ENCODE results near the gene NSMF.

NSMF gene

DNA sequence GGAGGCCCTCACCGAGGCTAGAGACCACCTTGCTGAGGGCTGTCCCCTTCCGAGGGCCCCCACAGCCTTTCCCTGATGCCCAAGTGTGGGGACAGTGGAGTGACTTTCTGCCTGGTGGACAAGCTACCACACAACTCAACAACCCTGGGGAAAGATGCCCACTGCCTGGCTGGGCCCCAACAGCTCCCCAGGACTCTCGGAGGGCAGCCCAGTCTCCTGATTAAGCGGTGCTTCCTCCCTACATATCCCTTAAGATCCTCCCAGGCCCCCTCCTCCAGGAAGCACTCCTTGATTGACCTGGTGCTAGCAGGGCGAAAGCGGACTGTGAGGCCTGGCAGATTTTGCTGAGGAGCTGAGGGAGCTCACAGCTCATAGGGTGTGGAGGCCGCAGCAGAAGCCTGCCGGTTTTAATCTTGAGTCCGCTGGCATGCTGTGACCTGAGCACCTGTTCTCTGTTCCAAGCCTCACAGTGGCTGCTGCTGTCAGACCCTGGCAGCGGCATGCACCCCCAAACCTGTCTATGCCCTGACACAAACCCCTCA lies 2.2 kb downstream of the NSMF start:
- TF ChIP-seq, protein P1, sequence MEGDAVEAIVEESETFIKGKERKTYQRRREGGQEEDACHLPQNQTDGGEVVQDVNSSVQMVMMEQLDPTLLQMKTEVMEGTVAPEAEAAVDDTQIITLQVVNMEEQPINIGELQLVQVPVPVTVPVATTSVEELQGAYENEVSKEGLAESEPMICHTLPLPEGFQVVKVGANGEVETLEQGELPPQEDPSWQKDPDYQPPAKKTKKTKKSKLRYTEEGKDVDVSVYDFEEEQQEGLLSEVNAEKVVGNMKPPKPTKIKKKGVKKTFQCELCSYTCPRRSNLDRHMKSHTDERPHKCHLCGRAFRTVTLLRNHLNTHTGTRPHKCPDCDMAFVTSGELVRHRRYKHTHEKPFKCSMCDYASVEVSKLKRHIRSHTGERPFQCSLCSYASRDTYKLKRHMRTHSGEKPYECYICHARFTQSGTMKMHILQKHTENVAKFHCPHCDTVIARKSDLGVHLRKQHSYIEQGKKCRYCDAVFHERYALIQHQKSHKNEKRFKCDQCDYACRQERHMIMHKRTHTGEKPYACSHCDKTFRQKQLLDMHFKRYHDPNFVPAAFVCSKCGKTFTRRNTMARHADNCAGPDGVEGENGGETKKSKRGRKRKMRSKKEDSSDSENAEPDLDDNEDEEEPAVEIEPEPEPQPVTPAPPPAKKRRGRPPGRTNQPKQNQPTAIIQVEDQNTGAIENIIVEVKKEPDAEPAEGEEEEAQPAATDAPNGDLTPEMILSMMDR (IDR thresholded peaks at IDR 0.05), result no peak

DNA sequence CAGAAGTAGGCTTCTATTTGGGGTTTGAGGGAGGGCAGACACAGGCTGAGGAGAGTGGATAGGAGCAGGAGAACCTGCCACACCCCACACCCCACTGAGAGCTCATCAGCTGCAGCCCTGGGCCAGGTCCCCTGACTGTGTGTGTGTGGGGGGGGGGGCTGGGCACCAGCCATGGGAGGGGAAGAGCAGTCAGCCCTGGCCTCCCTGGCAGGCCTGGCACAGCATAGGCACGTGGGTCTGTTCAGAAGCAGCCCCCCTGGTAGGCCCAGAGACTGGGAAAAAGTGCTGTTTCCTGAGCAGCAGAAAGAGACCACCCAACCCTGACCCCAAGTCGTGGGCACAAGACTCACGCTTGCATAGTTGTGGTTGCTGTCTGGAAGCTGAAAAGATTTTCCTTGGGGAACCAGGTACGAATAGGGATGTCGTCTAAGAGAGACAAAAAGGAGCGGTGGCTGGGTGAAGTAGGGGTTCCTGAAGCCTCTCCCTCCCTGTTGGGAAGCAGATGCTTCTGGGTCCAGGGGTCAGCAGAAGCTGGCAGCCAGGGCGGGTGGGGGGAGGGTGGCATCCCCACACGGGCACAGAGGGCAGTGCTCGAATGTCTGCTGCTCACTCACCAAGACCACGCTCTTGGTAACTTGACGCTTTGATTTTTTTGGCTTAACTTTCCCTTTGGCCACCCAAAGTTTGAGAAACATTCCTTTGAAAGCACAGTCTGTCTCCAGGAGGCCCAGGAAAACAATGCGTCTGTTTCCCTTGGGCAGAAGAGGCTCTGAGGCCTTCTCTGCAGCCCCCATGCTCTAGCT lies 2.9 kb downstream of the NSMF start:
- TF ChIP-seq, protein P1 (IDR thresholded peaks at IDR 0.05), result no peak

DNA sequence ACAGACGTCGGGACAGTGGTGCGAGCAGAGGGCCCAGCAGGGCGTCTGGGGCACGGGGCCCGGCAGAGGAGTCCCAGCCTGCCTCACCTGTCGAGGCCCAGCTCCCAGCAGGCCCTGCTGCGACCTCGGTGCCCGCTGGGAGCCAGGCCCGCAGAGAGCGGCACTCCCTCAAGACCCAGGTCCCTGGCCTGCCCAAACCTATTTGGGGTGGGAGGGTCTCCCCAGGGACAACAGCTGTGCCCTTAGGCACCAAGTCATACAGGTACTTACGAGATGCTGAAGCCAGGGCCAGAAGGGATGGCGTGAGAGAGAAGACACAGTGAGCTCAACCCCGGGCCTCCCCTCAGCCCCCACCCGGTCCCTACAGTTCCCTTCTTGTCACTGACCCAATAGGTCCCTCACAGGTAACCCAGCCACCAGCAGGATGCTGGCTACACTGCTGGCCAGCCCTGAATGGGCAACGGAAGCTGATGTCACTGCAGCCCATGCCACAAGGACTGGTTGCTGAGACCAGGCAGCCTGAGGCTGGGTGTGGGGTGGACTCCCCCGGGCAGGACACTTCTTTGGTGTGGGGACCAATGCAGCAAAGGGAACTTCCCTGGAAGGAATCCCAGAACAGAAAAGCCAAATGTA lies 3.7 kb downstream of the NSMF start:
- TF ChIP-seq, protein P1 (IDR thresholded peaks at IDR 0.05), result no peak

DNA sequence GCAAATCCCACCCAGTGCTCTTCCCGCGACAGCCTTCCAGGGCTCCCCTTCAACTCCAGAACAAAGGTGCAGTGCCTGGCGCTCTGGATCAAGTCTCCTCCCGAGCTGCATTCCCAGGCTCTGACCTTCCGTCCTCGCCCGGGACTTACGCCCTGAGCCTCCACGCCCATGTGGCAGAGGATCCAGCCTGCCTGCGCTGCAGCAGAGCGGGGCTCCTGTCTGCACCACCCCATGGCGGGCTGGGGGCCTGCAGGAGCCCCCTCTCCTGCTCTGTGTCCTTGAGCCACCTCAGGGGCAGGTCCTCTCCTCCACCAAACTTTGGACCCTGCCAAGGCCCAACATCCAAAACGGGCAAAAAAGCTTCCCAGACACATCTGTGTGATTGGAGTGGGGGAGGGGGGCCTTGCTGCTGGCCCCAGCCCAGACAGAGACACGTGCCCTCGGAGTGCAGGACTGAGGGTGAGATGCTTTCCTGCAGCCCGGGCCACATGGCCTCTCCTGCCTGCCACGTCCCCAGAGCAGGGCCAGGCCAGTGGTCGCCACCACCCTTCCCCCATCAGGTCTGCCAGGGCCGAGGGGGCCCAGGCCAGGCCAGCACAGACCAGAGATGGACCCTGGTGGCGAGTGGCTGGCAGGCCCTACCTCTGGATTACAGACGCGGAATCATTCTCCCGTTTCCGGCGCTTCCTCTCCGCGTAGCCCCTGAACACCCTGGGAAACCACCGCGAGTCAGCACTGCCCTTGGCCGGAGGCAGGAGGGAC lies 4.4 kb downstream of the NSMF start:
- TF ChIP-seq, protein P1 (IDR thresholded peaks at IDR 0.05), result no peak

DNA sequence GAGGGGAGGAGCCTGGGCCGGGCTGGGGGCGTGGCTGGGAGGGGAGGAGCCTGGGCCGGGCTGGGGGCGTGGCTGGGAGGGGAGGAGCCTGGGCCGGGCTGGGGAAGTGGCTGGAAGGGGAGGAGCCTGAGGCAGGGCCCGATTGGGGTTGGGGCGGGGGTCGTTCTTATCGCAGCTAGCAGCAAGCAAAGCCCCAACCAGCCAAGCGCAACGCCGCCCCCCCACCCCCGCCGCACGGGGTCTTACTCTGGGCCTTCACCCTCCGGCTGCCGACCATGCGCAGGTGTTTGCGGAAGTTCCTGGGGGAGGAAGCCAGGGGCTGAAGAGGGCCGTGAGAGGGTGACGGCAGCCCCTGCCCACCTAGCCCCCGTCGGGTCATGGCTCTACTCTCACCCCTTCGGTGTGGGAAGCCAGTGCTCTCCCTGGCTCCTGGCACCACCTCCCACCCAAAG lies 5.0 kb downstream of the NSMF start:
- TF ChIP-seq, protein P1 (IDR thresholded peaks at IDR 0.05), result no peak

DNA sequence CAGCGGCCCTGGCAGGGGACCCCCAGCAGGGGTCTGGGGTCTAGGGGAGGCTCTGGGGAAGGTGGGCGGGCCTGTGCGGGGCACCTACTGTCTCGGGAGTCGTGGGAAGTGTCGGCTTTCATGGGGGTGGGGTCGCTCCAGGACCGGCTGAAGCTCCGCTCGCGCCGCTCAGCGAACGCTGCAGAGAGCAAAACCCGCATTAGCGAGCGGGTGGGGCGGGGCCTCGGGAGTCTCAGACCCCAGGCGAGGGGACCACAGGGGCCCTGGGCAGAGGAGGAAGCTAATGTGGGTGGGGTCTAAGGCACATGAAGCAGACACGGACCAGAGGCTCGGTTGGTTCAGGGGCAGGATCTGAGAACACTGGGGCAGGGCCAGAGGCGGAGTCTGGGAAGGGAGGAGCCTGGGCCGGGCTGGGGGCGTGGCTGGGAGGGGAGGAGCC lies 5.5 kb downstream of the NSMF start:
- TF ChIP-seq, protein P1 (IDR thresholded peaks at IDR 0.05), result no peak
